Loucy (cell line): Measurements from ENCODE around the gene TMF1.

Experiments used
- CTCF ChIP-seq: fragments of 200-600 bp; sonication (generic); conservative IDR thresholded peaks from 2 replicates; pipeline ENCODE4 v1.5.1; 2014; ENCODE audit warnings: mild to moderate bottlenecking, antibody characterized with exemption, low read length
- EZH2phosphoT487 ChIP-seq: fragments of 200-600 bp; IDR thresholded peaks from 2 replicates; pipeline ENCODE4 v1.6.1; 2018; ENCODE audit warnings: antibody characterized with exemption, mild to moderate bottlenecking, moderate library complexity, borderline replicate concordance

GRCh38 chr3:69051756-69052471, at the start of gene TMF1:
- no peak for TF ChIP-seq CTCF
- TF ChIP-seq EZH2phosphoT487: no peak
